HG03097 (cell line): Measurements from ENCODE around the gene AP2A2.
"Not testable (repeated sequence)": the region's sequence is repeated elsewhere in the genome, so short reads cannot be mapped to it uniquely, and the experiment has no call there.

Source experiments
- ATAC-seq: cut with Tn5 transposase; IDR thresholded peaks from one replicate; pipeline ENCODE4 v1.9.1; 2021; ENCODE audit not compliant: unreplicated experiment, low FRiP score

AP2A2 gene

DNA sequence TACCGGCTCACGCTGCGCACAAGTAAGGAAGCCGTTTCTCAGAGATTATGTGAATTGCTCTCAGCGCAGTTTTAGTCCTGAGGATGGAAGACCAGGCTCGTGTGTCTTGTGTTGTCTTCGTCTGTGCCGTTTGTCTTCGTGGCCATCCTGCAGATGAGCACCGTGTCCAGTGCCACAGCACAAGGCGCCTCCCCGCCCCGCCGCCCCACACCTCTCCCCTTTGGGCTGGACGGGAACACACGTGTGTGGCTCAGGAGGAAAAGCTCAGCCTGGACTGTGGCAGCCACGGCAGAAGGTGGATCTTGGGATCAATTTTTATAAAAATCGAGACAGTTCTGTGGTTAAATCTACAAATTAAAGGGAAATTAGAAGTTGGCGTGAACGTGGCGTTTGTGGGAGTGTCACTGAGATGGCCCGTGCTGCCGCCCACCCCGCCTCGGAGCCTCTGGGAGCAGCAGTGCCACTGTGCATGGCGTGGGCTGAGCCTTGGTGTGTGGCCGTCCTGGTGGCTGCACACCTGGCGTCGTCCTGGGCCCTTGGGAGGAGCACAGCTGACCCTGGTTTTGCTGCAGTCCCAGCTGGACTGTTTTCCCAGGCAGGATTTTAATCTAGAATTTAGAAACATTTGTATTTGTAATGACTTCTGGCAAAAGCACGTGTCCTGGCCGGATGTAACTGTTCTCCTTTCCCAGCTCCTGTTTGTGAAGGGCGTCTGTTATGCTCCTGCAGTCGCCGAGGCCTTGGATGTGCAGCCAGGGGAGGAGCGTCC lies 85.1 kb downstream of the AP2A2 start:
- no peak for ATAC-seq

DNA sequence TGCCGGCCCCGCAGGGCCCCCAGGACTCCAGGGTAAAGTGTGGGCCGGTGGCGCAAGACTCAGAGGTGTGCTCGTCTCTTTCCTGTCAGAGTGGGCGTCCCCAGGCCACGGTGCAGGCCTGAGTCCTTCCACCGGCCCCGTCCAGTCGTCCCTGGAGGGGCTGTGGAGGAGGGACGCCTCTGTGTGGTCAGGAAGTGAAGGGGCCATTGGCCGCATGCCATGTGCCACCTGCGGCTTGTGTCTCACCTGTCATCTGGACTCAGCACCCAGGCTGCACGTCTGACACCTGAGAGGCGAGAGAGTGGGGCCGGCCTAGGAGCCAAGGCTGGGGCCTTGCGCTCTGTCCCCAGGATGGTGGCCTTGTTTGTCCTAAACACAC lies 85.6 kb downstream of the AP2A2 start:
- no peak for ATAC-seq

DNA sequence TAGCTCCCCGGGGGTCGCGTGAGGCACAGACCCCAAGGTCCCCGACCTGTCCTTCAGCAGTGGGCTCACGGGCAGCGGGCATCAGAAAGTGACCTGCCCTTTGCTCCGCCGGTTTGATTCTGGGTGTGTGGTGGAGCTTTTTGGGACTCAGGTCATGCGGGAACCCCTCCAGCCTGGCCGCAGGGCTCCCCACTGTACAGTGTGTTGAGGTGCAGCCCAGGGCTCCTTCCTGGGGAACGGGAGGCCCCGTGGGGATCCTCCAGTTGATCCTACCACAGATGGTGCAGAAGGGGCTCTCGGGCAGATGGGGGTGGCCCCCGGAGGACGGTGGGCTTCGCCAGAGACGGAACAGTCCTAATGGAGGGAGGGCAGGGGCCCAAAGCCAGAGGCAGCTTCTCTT lies 86.6 kb downstream of the AP2A2 start:
- no peak for ATAC-seq

- ATAC-seq: no peak
Observed at GRCh38 chr11:1012740-1013630, 87.3 kb downstream of the AP2A2 start.

GRCh38 chr11:1013631-1013935 lies 87.9 kb downstream of the AP2A2 start:
- no peak for ATAC-seq

GRCh38 chr11:1014276-1014675 lies 88.6 kb downstream of the AP2A2 start:
- no peak for ATAC-seq

DNA sequence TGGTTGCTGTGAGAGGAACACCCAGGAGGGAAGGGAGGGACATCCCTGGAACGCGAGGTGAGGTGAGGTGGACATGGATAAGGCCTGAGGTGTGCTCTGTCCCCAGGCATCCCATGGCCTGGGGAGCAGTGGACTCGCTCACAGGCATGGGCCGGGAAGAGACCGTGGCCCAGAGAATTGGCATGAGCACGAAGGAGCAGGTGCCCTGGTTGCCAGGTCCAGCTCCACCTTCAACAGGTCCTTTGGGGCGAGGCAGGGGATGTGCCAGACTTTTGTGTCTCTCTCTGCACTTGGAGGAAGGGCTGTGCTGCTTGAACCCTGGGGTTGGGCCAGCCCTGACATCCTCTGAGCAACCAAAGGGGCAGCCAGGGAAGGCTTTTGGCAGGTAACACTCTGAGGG lies 89.4 kb downstream of the AP2A2 start:
- no peak for ATAC-seq

DNA sequence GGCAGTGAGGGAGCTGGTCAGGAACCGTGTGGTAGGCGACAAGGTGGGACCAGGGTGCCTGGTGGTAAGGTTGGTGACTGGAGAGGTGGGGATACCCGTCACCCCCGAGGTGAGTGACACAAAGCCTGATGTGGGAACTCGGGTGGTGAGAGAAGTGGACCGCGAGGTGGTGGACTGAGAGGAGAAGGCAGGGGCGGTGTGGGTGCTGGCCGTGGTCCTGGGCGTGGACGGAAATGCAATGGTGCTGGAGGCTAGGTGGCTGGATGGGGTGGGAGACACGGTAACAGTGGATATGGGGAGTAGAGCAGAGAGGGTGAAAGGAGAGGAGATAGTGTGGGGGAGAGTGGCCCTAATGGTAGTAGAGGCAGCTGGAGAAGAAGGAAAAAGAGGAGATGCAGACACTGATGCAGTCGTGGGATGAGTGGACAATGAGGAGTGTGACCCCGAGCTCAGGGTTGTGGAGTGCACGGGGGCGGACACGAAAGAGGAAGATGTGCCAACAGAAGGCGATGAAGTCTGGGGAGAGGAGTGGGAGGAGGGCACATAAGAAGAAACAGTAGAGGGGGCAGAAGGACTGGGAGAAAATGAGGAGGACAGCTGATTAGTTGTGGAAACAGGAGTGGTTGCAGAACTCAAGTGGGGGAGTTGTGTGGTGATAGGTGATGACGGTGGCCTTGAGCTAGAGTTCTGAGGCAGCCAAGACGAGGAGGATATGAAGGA lies 90.3 kb downstream of the AP2A2 start:
- ATAC-seq: no peak

GRCh38 chr11:1016610-1017126 lies 91.0 kb downstream of the AP2A2 start:
- ATAC-seq: not testable (repeated sequence)

DNA sequence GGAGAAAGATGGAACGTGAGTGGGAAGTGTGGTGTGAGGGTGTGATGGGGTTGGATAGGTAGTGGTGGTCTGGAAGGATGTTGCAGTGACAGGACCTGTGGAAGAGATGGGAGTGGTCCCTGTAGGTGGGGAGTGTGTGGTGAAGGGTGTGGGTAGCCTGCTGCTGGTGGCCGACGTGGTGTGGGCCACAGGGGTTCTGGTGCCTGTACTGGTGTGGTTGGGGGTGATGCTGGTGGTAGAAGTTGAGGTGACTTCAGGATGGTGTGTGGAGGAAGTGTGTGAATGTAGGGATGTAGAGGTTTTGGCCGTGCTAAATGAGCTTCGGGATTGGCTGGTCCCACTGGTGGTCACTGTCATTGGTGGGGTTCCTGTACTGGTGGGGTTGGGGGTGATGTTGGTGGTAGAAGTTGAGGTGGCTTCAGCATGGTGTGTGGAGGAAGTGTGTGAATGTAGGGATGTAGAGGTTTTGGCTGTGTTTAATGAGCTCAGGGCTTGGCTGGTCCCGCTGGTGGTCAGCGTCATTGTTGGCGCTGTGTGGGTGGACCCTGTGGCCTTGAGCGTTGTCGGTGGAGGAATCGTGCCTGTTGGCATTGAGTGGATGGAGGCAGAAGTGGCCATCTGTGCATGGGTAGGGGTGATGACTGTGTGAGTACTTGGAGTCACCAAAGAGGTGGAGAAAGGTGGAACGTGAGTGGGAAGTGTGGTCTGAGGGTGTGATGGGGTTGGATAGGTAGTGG lies 91.8 kb downstream of the AP2A2 start:
- no peak for ATAC-seq

DNA sequence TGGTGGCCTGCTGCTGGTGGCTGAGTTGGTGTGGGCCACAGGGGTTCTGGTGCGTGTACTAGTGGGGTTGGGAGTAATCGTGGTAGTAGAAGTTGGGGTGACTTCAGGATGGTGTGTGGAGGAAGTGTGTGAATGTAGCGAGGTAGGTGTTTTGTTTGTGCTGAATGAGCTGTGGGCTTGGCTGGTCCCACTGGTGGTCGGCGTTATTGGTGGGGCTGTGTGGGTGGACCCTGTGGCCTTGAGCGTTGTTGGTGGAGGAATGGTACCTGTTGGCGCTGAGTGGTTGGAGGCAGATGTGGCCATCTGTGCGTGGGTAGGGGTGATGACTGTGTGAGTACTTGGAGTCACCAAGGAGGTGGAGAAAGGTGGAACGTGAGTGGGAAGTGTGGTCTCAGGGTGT lies 92.4 kb downstream of the AP2A2 start:
- ATAC-seq: no peak

DNA sequence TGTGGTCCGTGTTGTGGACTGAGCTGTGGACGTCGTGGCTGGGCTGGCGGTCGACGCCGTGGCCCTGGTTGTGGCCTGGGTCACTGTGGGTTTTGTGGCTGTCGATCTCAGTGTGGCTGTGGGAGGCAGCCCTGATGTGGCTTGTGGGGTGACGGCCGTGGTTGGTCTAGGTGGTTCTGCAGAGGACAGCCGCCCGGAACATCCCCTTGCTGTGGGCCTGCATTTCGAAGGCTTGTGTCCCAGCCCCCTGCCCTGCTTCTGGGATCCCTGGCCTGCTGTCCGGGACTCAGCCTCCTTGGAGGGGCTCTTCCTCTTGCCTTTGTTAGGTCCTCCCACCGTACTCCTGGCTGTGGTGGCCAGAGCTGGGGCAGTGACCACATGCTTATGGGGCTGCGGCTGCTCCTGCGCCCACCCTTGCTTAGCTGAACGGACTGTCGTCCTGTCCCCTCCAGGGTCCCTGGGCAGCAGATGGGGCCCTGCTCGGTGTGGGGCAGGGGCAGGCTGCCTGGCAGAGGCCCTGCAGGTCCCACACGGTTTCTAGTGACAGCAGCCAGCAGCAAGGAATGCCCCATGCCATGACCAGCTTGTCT lies 93.7 kb downstream of the AP2A2 start:
- no peak for ATAC-seq

- ATAC-seq: no peak
Observed at GRCh38 chr11:1020211-1020905, 94.7 kb downstream of the AP2A2 start.

DNA sequence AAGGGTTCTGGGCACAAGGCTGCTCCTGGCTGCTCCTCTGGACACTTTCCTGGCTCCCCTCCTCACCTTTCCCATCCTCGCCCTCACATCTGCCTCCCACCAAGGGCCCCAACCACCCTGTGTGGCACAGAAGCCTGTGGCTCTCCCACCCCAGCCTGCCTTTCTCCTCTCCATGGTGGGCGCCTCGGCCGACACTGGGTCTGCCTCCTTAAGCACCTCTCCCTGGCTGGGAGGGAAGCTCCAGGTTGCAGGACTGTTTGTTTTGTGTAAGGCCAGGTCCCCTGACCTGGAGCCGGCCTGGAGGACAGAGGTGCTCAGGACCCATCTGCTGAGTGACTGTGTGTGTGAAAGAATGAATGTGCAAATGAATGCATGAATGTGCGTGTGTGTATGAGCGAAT lies 96.7 kb downstream of the AP2A2 start:
- no peak for ATAC-seq

- no peak for ATAC-seq
Observed at GRCh38 chr11:1022908-1023810, 97.5 kb downstream of the AP2A2 start.

DNA sequence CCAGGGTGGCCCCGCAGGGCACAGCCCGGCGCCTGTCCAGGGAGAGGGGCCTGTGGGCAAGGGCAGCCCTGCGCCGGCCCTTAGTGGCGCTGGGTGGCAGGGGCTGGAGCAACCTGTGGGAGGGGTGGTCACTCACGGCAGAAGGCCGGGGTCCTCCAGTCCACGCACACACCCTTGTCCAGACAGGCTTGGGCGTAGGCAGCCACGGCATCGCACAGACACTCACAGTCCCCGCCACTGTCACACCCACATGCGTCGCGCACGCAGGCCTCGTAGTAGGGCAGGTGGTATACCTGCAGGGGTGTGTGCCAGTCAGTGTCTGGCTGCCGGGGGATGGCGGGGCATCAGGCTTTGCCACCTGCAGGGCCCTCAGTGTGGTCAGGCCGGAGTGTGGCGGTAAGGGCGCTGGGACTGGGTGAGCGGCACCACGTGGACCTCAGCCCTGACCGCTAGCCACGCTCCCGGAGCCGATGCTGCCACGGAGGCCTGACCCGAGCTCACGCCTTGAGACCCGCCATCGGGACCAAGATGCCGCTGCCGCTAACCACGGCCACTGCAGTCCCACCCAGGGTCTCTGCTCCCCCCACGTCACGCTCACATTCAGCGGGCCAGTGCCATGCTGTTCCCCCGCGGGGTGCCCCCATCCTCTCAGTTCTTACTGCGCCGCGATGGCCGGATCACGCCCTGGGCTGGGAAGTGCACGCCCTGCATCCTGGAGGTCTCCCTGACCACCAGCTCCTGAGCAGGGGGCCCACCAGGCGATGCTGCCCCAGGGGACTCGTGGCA lies 98.3 kb downstream of the AP2A2 start:
- no peak for ATAC-seq

GRCh38 chr11:1024597-1025409 lies 99.1 kb downstream of the AP2A2 start:
- ATAC-seq: no peak
